Measurements from ENCODE around the gene MCEMP1.
A peak's percentile ranks its signal among the peaks of the same experiment; 100 is the strongest.

The MCEMP1 gene

GRCh38 chr19:7729211-7729610, 52.3 kb downstream of the MCEMP1 start:
- peak; percentile 39 for ATAC-seq
- DNase-seq, result no peak

All from stimulated activated naive CD8-positive, alpha-beta T cell treated with anti-CD3 and anti-CD28 coated beads, Interleukin-15, Interleukin-2, amounts not matched to agents 100 U/mL and 50 U/mL, for 24 hours (primary cell).